A673 (cell line): ENCODE measurements around the gene GATAD2B. TPM values are rescaled to one million over a fixed set of nuclear protein-coding genes. Genes with fewer than 3 reads are reported as not detected.
"Not testable (repeated sequence)": the region's sequence is repeated elsewhere in the genome, so short reads cannot be mapped to it uniquely, and the experiment has no call there.

ENCODE experiments used
- BruUV-seq: library from RNA; stranded (reverse); fragments of 400-500 nt; replicated peaks from 2 replicates; lab custom pipeline; 2021; lab: Mats Ljungman, UMichigan
- CTCF ChIA-PET: fragments of 300-600 bp; sonication (Branson Sonifier 250); formaldehyde crosslinking; loops from one replicate; lab custom pipeline; 2022; ENCODE audit warnings: antibody characterized with exemption; lab: Charles Lee
- POLR2A ChIA-PET: fragments of 300-600 bp; sonication (Branson Sonifier 250); formaldehyde crosslinking; loops from one replicate; lab custom pipeline; 2022; ENCODE audit warnings: antibody characterized with exemption; ENCODE audit not compliant: low non-redundant PET; lab: Charles Lee
- DNase-seq: peaks from one replicate; pipeline ENCODE4 v3.0.0-alpha.2; 2015; ENCODE audit warnings: low spot score
- H3K27ac ChIP-seq: fragments of 200-600 bp; sonication (generic); 2 replicates; pipeline ENCODE4 v1.5.1; 2016; ENCODE audit warnings: mixed run types, low read depth, mild to moderate bottlenecking, mixed read lengths, antibody characterized with exemption, low read length; ENCODE audit not compliant: poor library complexity, severe bottlenecking
- H3K27me3 ChIP-seq: fragments of 200-600 bp; sonication (generic); replicated peaks from 2 replicates; pipeline ENCODE4 v1.6.1; 2017; ENCODE audit warnings: mixed run types, low read depth, mild to moderate bottlenecking, mixed read lengths, antibody characterized with exemption, low read length; ENCODE audit not compliant: insufficient read depth, poor library complexity
- H3K36me3 ChIP-seq: fragments of 200-600 bp; sonication (generic); 2 replicates; pipeline ENCODE4 v1.6.1; 2016; ENCODE audit warnings: mixed run types, mild to moderate bottlenecking, mixed read lengths, antibody characterized with exemption, low read length; ENCODE audit not compliant: insufficient read depth, poor library complexity, severe bottlenecking
- H3K4me1 ChIP-seq: fragments of 200-600 bp; sonication (generic); 2 replicates; pipeline ENCODE4 v1.6.1; 2017; ENCODE audit warnings: mixed run types, mild to moderate bottlenecking, mixed read lengths, antibody characterized with exemption, low read length; ENCODE audit not compliant: insufficient read depth, poor library complexity, severe bottlenecking
- H3K4me3 ChIP-seq: fragments of 200-600 bp; sonication (generic); 2 replicates; pipeline ENCODE4 v1.5.1; 2016; ENCODE audit warnings: low read depth, mixed run types, mild to moderate bottlenecking, mixed read lengths, low read length; ENCODE audit not compliant: poor library complexity, severe bottlenecking
- H3K9me3 ChIP-seq: fragments of 200-600 bp; sonication (generic); 2 replicates; pipeline ENCODE4 v1.6.1; 2016; ENCODE audit warnings: mixed run types, low read depth, mild to moderate bottlenecking, mixed read lengths, antibody characterized with exemption, low read length; ENCODE audit not compliant: poor library complexity, severe bottlenecking
- CTCF ChIP-seq: fragments of 300-800, 200-600 bp; sonication (generic); conservative IDR thresholded peaks from 2 replicates; pipeline ENCODE4 v1.5.1; 2017; ENCODE audit warnings: low read depth, mild to moderate bottlenecking, antibody characterized with exemption, low read length, moderate library complexity, mixed read lengths
- EZH2 ChIP-seq: fragments of 200-600 bp; sonication (generic); IDR thresholded peaks from 2 replicates; pipeline ENCODE4 v1.6.1; 2017; ENCODE audit warnings: borderline replicate concordance, low read depth, mild to moderate bottlenecking, mixed read lengths, antibody characterized with exemption, low read length; ENCODE audit not compliant: poor library complexity, severe bottlenecking
- intact Hi-C: fragments of 100-400 bp; cut with micrococcal nuclease; formaldehyde crosslinking; loops from one replicate; pipeline ENCODE4 v1.10.0; 2022; ENCODE audit not compliant: unreplicated experiment
- total RNA-seq: library from RNA; stranded (reverse); gene quantifications from 2 replicates; pipeline ENCODE4 v1.2.3, GENCODE V29; 2021

GATAD2B gene
- total RNA-seq, 1 experiment from 2014 or later: 58.8 TPM

- Histone ChIP-seq H3K27ac (no peak overlapping the region), H3K4me3 (no peak overlapping the region), H3K4me1 (no peaks in the 10 kb centered on the region), H3K27me3 (no peaks in the 10 kb centered on the region), H3K9me3 (no peaks in the 10 kb centered on the region), H3K36me3 (no peaks in the 10 kb centered on the region)
- DNase-seq: no peak
- intact Hi-C loops: no loop called here
- ChIA-PET CTCF (no interaction called here), POLR2A (no interaction called here)
- no TSS peak for BruUV-seq
- TF ChIP-seq EZH2: no peak
- TF ChIP-seq CTCF: no peak
Observed at GRCh38 chr1:153852170-153852569, 70.6 kb downstream of the GATAD2B start.

GRCh38 chr1:153849487-153850185 lies 73.1 kb downstream of the GATAD2B start:
- no peak for TF ChIP-seq EZH2
- no peaks in the 10 kb centered on the region for H3K36me3 ChIP-seq
- intact Hi-C loops: no loop called here
- no peak overlapping the region for H3K4me3 ChIP-seq
- DNase-seq: no peak
- no TSS peak for BruUV-seq
- no peak overlapping the region for H3K27ac ChIP-seq
- no peaks in the 10 kb centered on the region for H3K27me3 ChIP-seq
- no peaks in the 10 kb centered on the region for H3K4me1 ChIP-seq
- CTCF ChIA-PET: no interaction called here
- H3K9me3 ChIP-seq: no peaks in the 10 kb centered on the region
- POLR2A ChIA-PET: no interaction called here

- Histone ChIP-seq H3K4me1 (no peaks in the 10 kb centered on the region), H3K27me3 (no peaks in the 10 kb centered on the region), H3K27ac (no peak overlapping the region), H3K9me3 (no peaks in the 10 kb centered on the region), H3K36me3 (no peaks in the 10 kb centered on the region), H3K4me3 (no peak overlapping the region)
- intact Hi-C loops: no loop called here
- BruUV-seq: no TSS peak
- POLR2A ChIA-PET: interaction anchor here (0.7 kb wide), 1 partner anchor 68 kb away, joined by 4 read pairs; no protein-coding TSS in a partner anchor
- no peak for DNase-seq
- no peak for TF ChIP-seq EZH2
- no peak for TF ChIP-seq CTCF
- CTCF ChIA-PET: no interaction called here
Observed at GRCh38 chr1:153848805-153849204, 74.0 kb downstream of the GATAD2B start.

- intact Hi-C loops: no loop called here
- DNase-seq: no peak
- Histone ChIP-seq H3K36me3 (no peaks in the 10 kb centered on the region), H3K9me3 (no peaks in the 10 kb centered on the region), H3K4me1 (no peaks in the 10 kb centered on the region), H3K27me3 (no peaks in the 10 kb centered on the region), H3K27ac (no peak overlapping the region), H3K4me3 (no peak overlapping the region)
- ChIA-PET POLR2A (no interaction called here), CTCF (no interaction called here)
- BruUV-seq: no TSS peak
- TF ChIP-seq CTCF (no peak), EZH2 (no peak)
Observed at GRCh38 chr1:153845158-153845557, 77.6 kb downstream of the GATAD2B start.

GRCh38 chr1:153844349-153844748 lies 78.4 kb downstream of the GATAD2B start:
- H3K4me1 ChIP-seq, DNase-seq, POLR2A ChIA-PET, H3K27ac ChIP-seq, BruUV-seq, intact Hi-C loops, CTCF ChIA-PET, H3K9me3 ChIP-seq, H3K4me3 ChIP-seq, H3K36me3 ChIP-seq, H3K27me3 ChIP-seq: not testable (repeated sequence)
